Measurements from ENCODE around the gene EDDM3A. TPM values are rescaled to one million over a fixed set of nuclear protein-coding genes. Genes with fewer than 3 reads are reported as not detected.

Gene EDDM3A
- total and polyA plus RNA-seq, 2 of the 4 experiments (the other 2 are of a cell fraction) = not detected

DNA sequence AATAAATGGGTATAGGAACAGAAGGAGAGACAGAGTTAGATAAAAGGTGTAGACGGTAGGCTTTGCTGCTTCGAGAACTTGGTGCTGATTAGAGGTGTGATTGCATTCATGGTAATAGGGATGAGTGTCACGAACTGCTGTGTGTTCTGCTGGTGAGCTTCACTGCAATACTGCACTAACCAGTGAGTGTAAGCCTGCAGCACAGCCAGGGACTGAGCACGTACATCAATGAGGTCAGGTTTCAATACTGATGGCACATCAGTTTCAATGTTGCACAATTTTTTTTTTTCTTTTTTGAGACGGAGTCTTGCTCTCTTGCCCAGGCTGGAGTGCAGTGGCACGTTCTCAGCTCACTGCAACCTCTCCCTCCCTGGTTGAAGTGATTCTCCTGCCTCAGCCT is 24.9 kb upstream of the EDDM3A start:
- Histone ChIP-seq H3K56ac (ENCODE audit: extremely low read depth, insufficient read depth, low read length) (no peak overlapping the region), H3K4me3 (ENCODE audit: insufficient read depth, low read depth, low read length) (no peak overlapping the region), H3K18ac (ENCODE audit: low read depth, low read length) (no peak overlapping the region), H3K36me3 (ENCODE audit: control insufficient read depth, insufficient read depth, low read length) (no peaks in the 10 kb centered on the region), H3K79me1 (ENCODE audit: low read depth in 1 of 2, low read length in 2 of 2) (no peaks in the 10 kb centered on the region), H2AK9ac (replicated peaks; ENCODE audit: low read depth, low read length, poor library complexity) (no peak overlapping the region), H3K23ac (ENCODE audit: low read depth, low read length) (no peak overlapping the region), H3K27me3 (ENCODE audit: control insufficient read depth, insufficient read depth, low read length) (peaks cover 15% of the 10 kb centered on the region), H2BK20ac (ENCODE audit: low read depth, low read length) (no peak overlapping the region), H3K4ac (ENCODE audit: low read depth, low read length) (no peak overlapping the region), H3K27ac (ENCODE audit: insufficient read depth, low read length) (no peak overlapping the region), H2BK5ac (ENCODE audit: low read depth, low read length, poor library complexity, severe bottlenecking) (no peak overlapping the region), H2BK15ac (ENCODE audit: low read depth, low read length) (no peak overlapping the region), H2BK120ac (ENCODE audit: low read depth, low read length) (no peak overlapping the region), H4K8ac (ENCODE audit: low read depth in 2 of 2, low read length in 2 of 2) (no peak overlapping the region), H2AK5ac (ENCODE audit: low read depth, low read length) (no peak overlapping the region), H3K4me2 (ENCODE audit: low read depth, low read length) (no peak overlapping the region), H4K91ac (ENCODE audit: insufficient read depth, low read depth, low read length) (no peak overlapping the region), H2AFZ (replicated peaks; ENCODE audit: low read length, poor library complexity) (no peak overlapping the region), H4K20me1 (ENCODE audit: insufficient read depth, low read length) (no peaks in the 10 kb centered on the region), H3K9me1 (ENCODE audit: insufficient read depth, low read length) (no peaks in the 10 kb centered on the region), H3K4me1 (ENCODE audit: control insufficient read depth, insufficient read depth, low read length) (no peaks in the 10 kb centered on the region), H3K9ac (ENCODE audit: low read depth, low read length) (no peak overlapping the region), H4K5ac (ENCODE audit: low read depth, low read length) (no peak overlapping the region), H3K9me3 (ENCODE audit: control insufficient read depth, insufficient read depth, low read length) (no peaks in the 10 kb centered on the region), H3K14ac (replicated peaks; ENCODE audit: low read depth, low read length) (no peak overlapping the region)
- ATAC-seq (ENCODE audit: low read depth) (no peak), DNase-seq (no peak)
- ChIA-PET POLR2A (ENCODE audit: unreplicated experiment) (no interaction called here), CTCF (no interaction called here)
- dilution Hi-C loops (cut with HindIII; ENCODE audit: low sequenced_read_pairs, unreplicated experiment) = no loop called here
- TF ChIP-seq, protein P1, sequence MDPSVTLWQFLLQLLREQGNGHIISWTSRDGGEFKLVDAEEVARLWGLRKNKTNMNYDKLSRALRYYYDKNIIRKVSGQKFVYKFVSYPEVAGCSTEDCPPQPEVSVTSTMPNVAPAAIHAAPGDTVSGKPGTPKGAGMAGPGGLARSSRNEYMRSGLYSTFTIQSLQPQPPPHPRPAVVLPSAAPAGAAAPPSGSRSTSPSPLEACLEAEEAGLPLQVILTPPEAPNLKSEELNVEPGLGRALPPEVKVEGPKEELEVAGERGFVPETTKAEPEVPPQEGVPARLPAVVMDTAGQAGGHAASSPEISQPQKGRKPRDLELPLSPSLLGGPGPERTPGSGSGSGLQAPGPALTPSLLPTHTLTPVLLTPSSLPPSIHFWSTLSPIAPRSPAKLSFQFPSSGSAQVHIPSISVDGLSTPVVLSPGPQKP (IDR thresholded peaks at IDR 0.05; ENCODE audit: borderline replicate concordance, low read depth, low read length) = no peak
- TF ChIP-seq, protein P2, sequence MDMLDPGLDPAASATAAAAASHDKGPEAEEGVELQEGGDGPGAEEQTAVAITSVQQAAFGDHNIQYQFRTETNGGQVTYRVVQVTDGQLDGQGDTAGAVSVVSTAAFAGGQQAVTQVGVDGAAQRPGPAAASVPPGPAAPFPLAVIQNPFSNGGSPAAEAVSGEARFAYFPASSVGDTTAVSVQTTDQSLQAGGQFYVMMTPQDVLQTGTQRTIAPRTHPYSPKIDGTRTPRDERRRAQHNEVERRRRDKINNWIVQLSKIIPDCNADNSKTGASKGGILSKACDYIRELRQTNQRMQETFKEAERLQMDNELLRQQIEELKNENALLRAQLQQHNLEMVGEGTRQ (IDR thresholded peaks at IDR 0.05; ENCODE audit: low read depth, low read length) = no peak
- no peak for TF ChIP-seq CHD1 (IDR thresholded peaks at IDR 0.05; ENCODE audit: low read depth, low read length)
- TF ChIP-seq BHLHE40 (IDR thresholded peaks at IDR 0.05; ENCODE audit: low read depth, low read length) = no peak
- no peak for TF ChIP-seq FOS (IDR thresholded peaks at IDR 0.05; ENCODE audit: low read depth, low read length)
- TF ChIP-seq MAZ (IDR thresholded peaks at IDR 0.05; ENCODE audit: borderline replicate concordance, low read depth, low read length) = no peak
- no TSS peak for BruUV-seq (replicated peaks)
- intact Hi-C loops (cut with micrococcal nuclease) = no loop called here
- WGBS, 2 experiments (ENCODE audit: extremely low coverage in 2 of 2, insufficient read length in 1 of 2) = 38% methylated on average over 4 of the region's 6 CpGs; no CpG with 5 or more reads in 1 of the 2 experiments
- in situ Hi-C loops (cut with MboI; ENCODE audit: low sequenced_read_pairs) = no loop called here

Measured in IMR-90 (cell line).